HEK293 (cell line): ENCODE measurements around the gene ZNF101.

Source experiments
- CTCF ChIA-PET: fragments of 350-600 bp; formaldehyde crosslinking; extraction: SDS; loops from one replicate; lab custom pipeline; 2021; ENCODE audit warnings: antibody characterized with exemption; lab: Yijun Ruan, JAX
- POLR2A ChIA-PET: fragments of 300-600 bp; formaldehyde crosslinking; extraction: SDS; loops from one replicate; lab custom pipeline; 2020; ENCODE audit warnings: antibody characterized with exemption, inconsistent platforms; lab: Yijun Ruan, JAX
- H3K27ac ChIP-seq: fragments of 200-500 bp; sonication (Bioruptor generic); 2 replicates; pipeline ENCODE4 v1.5.1; 2014; ENCODE audit warnings: low read depth, low read length, control low read depth, inconsistent platforms; ENCODE audit errors: extremely low read depth
- H3K36me3 ChIP-seq, 2 experiments: fragments of 200-500 bp in 1 of 2; sonication (Bioruptor generic) in 1 of 2; 1 replicate in 1 of 2; 2 replicates in 1 of 2; pipeline ENCODE4 v1.5.1; 2014 to 2017; ENCODE audit warnings: inconsistent platforms in 2 of 2, low read length in 2 of 2; ENCODE audit not compliant: control insufficient read depth in 2 of 2, insufficient read depth in 1 of 2
- H3K4me1 ChIP-seq: fragments of 200-500 bp; sonication (Bioruptor generic); 2 replicates; pipeline ENCODE4 v1.5.1; 2014; ENCODE audit warnings: mild to moderate bottlenecking, low read length, inconsistent platforms; ENCODE audit not compliant: control insufficient read depth, insufficient read depth
- H3K4me3 ChIP-seq: 2 replicates; pipeline ENCODE4 v1.5.1; 2011; ENCODE audit warnings: low read depth, mild to moderate bottlenecking, control low read depth, low read length, moderate library complexity
- H3K9me3 ChIP-seq: fragments of 200-500 bp; sonication (Bioruptor generic); 2 replicates; pipeline ENCODE4 v1.5.1; 2014; ENCODE audit warnings: low read depth, low read length, inconsistent platforms; ENCODE audit not compliant: control insufficient read depth, insufficient read depth
- GLI2 ChIP-seq: fragments of 450-650 bp; formaldehyde crosslinking; IDR thresholded peaks from 2 replicates; pipeline ENCODE4; 2017; ENCODE audit warnings: missing biosample characterization, missing genetic modification characterization, low read depth, borderline replicate concordance
- HOXA7 ChIP-seq: sonication (generic); formaldehyde crosslinking; IDR thresholded peaks from 2 replicates; pipeline ENCODE4 v1.8.1; 2022; ENCODE audit warnings: missing genetic modification reagents, borderline replicate concordance
- OSR2 ChIP-seq: fragments of 450-650 bp; formaldehyde crosslinking; IDR thresholded peaks from 2 replicates; pipeline ENCODE4 v1.5.1; 2016; ENCODE audit warnings: missing biosample characterization, missing genetic modification characterization
- SALL2 ChIP-seq: fragments of 450-650 bp; formaldehyde crosslinking; IDR thresholded peaks from 2 replicates; pipeline ENCODE4 v1.5.0; 2017; ENCODE audit warnings: missing biosample characterization, mild to moderate bottlenecking, missing genetic modification characterization, borderline replicate concordance
- SETDB1 ChIP-seq: IDR thresholded peaks from one replicate; pipeline ENCODE4 v1.6.1; 2017; ENCODE audit warnings: mild to moderate bottlenecking, low read length, moderate library complexity, mixed read lengths; ENCODE audit not compliant: insufficient read length
- ZNF114 ChIP-seq: fragments of 450-650 bp; formaldehyde crosslinking; IDR thresholded peaks from 2 replicates; pipeline ENCODE4 v1.5.0; 2017; ENCODE audit warnings: missing biosample characterization, missing genetic modification characterization
- ZNF2 ChIP-seq: fragments of 450-650 bp; formaldehyde crosslinking; IDR thresholded peaks from 2 replicates; pipeline ENCODE4 v1.5.1; 2016; ENCODE audit warnings: missing biosample characterization, missing genetic modification characterization
- ZNF324 ChIP-seq: fragments of 450-650 bp; formaldehyde crosslinking; IDR thresholded peaks from 2 replicates; pipeline ENCODE4 v1.5.1; 2016; ENCODE audit warnings: missing biosample characterization, missing genetic modification characterization
- ZNF354C ChIP-seq: fragments of 450-650 bp; formaldehyde crosslinking; IDR thresholded peaks from 2 replicates; pipeline ENCODE4 v1.5.1; 2016; ENCODE audit warnings: missing biosample characterization, missing genetic modification characterization, low read depth, borderline replicate concordance
- ZNF521 ChIP-seq: fragments of 450-650 bp; formaldehyde crosslinking; IDR thresholded peaks from 2 replicates; pipeline ENCODE4 v1.5.1; 2017; ENCODE audit warnings: missing biosample characterization, mild to moderate bottlenecking, missing genetic modification characterization
- ZNF561 ChIP-seq: fragments of 450-650 bp; IDR thresholded peaks from 2 replicates; pipeline ENCODE4 v1.5.1; 2018; ENCODE audit warnings: missing biosample characterization, missing genetic modification characterization, borderline replicate concordance
- TF ChIP-seq, protein P1 (sequence below): fragments of 450-650 bp; formaldehyde crosslinking; IDR thresholded peaks from 2 replicates; pipeline ENCODE4 v1.5.1; 2016; ENCODE audit warnings: missing biosample characterization, missing genetic modification characterization, borderline replicate concordance
- TF ChIP-seq, protein P2 (sequence below): fragments of 450-650 bp; formaldehyde crosslinking; IDR thresholded peaks from 2 replicates; pipeline ENCODE4 v1.5.1; 2016; ENCODE audit warnings: missing biosample characterization, missing genetic modification characterization
- TF ChIP-seq, protein P3 (sequence below): fragments of 450-650 bp; formaldehyde crosslinking; IDR thresholded peaks from 2 replicates; pipeline ENCODE4 v1.5.1; 2016; ENCODE audit warnings: missing biosample characterization, missing genetic modification characterization, borderline replicate concordance
- TF ChIP-seq, protein P4 (sequence below): fragments of 450-650 bp; formaldehyde crosslinking; optimal IDR thresholded peaks from 2 replicates; pipeline ENCODE3; 2016; ENCODE audit warnings: missing biosample characterization, mild to moderate bottlenecking, missing genetic modification characterization

The ZNF101 gene

DNA sequence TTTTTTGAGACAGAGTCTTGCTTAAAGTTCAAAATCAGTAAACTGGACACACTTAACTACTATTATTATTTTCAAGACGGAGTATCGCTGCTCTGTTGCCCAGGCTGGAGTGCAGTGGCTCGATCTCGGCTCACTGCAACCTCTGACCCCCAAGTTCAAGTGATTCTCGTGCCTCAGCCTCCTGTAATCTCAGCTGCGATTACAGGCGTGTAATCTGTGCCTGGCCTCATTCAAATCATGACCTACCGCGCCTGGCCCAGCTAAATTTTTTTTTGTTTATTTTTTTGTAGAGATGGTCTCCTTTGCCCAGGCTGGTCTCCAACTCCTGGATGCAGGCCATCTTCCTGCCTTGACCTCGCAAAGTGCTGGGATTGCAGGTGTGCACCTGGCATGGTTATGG is 23.0 kb downstream of the ZNF101 start (continued):
- TF ChIP-seq, protein P1, sequence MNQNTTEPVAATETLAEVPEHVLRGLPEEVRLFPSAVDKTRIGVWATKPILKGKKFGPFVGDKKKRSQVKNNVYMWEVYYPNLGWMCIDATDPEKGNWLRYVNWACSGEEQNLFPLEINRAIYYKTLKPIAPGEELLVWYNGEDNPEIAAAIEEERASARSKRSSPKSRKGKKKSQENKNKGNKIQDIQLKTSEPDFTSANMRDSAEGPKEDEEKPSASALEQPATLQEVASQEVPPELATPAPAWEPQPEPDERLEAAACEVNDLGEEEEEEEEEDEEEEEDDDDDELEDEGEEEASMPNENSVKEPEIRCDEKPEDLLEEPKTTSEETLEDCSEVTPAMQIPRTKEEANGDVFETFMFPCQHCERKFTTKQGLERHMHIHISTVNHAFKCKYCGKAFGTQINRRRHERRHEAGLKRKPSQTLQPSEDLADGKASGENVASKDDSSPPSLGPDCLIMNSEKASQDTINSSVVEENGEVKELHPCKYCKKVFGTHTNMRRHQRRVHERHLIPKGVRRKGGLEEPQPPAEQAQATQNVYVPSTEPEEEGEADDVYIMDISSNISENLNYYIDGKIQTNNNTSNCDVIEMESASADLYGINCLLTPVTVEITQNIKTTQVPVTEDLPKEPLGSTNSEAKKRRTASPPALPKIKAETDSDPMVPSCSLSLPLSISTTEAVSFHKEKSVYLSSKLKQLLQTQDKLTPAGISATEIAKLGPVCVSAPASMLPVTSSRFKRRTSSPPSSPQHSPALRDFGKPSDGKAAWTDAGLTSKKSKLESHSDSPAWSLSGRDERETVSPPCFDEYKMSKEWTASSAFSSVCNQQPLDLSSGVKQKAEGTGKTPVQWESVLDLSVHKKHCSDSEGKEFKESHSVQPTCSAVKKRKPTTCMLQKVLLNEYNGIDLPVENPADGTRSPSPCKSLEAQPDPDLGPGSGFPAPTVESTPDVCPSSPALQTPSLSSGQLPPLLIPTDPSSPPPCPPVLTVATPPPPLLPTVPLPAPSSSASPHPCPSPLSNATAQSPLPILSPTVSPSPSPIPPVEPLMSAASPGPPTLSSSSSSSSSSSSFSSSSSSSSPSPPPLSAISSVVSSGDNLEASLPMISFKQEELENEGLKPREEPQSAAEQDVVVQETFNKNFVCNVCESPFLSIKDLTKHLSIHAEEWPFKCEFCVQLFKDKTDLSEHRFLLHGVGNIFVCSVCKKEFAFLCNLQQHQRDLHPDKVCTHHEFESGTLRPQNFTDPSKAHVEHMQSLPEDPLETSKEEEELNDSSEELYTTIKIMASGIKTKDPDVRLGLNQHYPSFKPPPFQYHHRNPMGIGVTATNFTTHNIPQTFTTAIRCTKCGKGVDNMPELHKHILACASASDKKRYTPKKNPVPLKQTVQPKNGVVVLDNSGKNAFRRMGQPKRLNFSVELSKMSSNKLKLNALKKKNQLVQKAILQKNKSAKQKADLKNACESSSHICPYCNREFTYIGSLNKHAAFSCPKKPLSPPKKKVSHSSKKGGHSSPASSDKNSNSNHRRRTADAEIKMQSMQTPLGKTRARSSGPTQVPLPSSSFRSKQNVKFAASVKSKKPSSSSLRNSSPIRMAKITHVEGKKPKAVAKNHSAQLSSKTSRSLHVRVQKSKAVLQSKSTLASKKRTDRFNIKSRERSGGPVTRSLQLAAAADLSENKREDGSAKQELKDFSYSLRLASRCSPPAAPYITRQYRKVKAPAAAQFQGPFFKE = no peak
- TF ChIP-seq, protein P2, sequence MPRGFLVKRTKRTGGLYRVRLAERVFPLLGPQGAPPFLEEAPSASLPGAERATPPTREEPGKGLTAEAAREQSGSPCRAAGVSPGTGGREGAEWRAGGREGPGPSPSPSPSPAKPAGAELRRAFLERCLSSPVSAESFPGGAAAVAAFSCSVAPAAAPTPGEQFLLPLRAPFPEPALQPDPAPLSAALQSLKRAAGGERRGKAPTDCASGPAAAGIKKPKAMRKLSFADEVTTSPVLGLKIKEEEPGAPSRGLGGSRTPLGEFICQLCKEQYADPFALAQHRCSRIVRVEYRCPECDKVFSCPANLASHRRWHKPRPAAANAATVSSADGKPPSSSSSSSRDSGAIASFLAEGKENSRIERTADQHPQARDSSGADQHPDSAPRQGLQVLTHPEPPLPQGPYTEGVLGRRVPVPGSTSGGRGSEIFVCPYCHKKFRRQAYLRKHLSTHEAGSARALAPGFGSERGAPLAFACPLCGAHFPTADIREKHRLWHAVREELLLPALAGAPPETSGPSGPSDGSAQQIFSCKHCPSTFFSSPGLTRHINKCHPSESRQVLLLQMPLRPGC (tag by site-specific recombination) = no peak
- TF ChIP-seq, protein P3, sequence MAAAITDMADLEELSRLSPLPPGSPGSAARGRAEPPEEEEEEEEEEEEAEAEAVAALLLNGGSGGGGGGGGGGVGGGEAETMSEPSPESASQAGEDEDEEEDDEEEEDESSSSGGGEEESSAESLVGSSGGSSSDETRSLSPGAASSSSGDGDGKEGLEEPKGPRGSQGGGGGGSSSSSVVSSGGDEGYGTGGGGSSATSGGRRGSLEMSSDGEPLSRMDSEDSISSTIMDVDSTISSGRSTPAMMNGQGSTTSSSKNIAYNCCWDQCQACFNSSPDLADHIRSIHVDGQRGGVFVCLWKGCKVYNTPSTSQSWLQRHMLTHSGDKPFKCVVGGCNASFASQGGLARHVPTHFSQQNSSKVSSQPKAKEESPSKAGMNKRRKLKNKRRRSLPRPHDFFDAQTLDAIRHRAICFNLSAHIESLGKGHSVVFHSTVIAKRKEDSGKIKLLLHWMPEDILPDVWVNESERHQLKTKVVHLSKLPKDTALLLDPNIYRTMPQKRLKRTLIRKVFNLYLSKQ (tag by site-specific recombination) = no peak
- TF ChIP-seq ZNF2 (tag by site-specific recombination) (no peak), SETDB1 (no peak), ZNF324 (tag by site-specific recombination) (no peak), HOXA7 (CRISPR knock-in tag) (no peak), OSR2 (tag by site-specific recombination) (no peak)

- Histone ChIP-seq H3K36me3 (no peaks in the 10 kb centered on the region), H3K4me3 (no peak overlapping the region), H3K9me3 (no peaks in the 10 kb centered on the region), H3K4me1 (no peaks in the 10 kb centered on the region), H3K27ac (no peak overlapping the region)
- POLR2A ChIA-PET = no interaction called here
- CTCF ChIA-PET = no interaction called here
- no peak for TF ChIP-seq ZNF114
- no peak for TF ChIP-seq SALL2
- TF ChIP-seq, protein P4, sequence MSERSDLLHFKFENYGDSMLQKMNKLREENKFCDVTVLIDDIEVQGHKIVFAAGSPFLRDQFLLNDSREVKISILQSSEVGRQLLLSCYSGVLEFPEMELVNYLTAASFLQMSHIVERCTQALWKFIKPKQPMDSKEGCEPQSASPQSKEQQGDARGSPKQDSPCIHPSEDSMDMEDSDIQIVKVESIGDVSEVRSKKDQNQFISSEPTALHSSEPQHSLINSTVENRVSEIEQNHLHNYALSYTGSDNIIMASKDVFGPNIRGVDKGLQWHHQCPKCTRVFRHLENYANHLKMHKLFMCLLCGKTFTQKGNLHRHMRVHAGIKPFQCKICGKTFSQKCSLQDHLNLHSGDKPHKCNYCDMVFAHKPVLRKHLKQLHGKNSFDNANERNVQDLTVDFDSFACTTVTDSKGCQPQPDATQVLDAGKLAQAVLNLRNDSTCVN (tag by site-specific recombination) = no peak
- TF ChIP-seq ZNF354C (tag by site-specific recombination) = no peak
- no peak for TF ChIP-seq ZNF561 (tag by site-specific recombination)
- no peak for TF ChIP-seq ZNF521
- no peak for TF ChIP-seq GLI2
These were observed 27.7 kb downstream of the ZNF101 start for GRCh38 chr19:19696386-19696785.
